HG02870 (cell line): Measurements from ENCODE around the gene POF1B.

ENCODE experiments used
- ATAC-seq: cut with Tn5 transposase; IDR thresholded peaks from one replicate; pipeline ENCODE4 v1.9.1; 2021; ENCODE audit warnings: mild to moderate bottlenecking, moderate library complexity; ENCODE audit not compliant: unreplicated experiment

POF1B gene

DNA sequence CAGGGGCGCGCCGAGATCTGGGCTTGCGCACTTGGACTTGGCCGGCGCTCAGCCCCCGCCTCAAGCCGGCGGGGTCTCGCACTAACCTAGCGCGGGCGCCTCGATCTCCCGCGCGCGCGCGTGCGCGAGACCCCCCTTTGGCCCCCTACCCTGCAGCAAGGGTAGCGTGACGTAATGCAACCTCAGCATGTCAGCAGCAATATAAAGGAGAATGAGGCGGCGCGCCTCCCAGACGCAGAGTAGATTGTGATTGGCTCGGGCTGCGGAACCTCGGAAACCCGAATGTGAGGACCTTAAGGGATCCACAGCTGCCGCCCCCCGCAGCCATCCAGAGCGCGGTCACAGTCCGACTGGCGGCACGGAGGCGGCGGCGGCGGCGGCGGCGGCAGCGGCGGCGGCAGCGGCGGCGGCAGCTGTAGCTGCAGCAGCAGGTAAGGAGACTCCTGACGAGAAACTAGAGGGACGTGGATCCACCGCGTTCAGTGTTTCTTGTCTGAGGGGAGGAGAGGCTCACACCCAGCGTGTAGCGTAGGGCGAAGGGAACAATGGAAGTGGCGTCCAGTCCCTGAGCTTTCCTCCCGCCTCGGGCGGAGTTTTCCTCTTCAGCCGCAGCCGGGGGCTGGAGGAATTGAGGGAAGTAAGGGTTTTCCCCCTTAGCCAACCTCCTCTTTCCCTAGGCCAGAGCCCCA, 135.6 kb downstream of the POF1B start, which contains the start of the genes SATL1 and ZNF711:
Gene SATL1, minus strand, starts transcription at position 19 of the 689 bp plus-strand sequence. CDS start 134,811 bp downstream, outside the sequence.
Gene ZNF711, plus strand, starts transcription at position 231 of the 689 bp plus-strand sequence. CDS start 3,582 bp downstream, outside the sequence.
- no peak for ATAC-seq

GRCh38 chrX:85243155-85243554, 136.3 kb downstream of the POF1B start:
- no peak for ATAC-seq
